Trophoblast cell (in vitro differentiated cells and primary cell): Measurements from ENCODE around the gene BTG1.
A peak's percentile ranks its signal among the peaks of the same experiment; 100 is the strongest.

Experiments used
- DNase-seq, 2 donors: peaks; one replicate each; pipeline ENCODE4 v3.0.0-alpha.2; 2016
- H2AFZ ChIP-seq: 2 replicates; pipeline ENCODE4 v1.6.1; 2013; ENCODE audit warnings: low read length, moderate library complexity, mild to moderate bottlenecking; ENCODE audit not compliant: insufficient read depth, poor library complexity
- H2AK5ac ChIP-seq: 2 replicates; pipeline ENCODE4 v1.6.1; 2013; ENCODE audit warnings: mild to moderate bottlenecking, low read length
- H2BK120ac ChIP-seq: 2 replicates; pipeline ENCODE4 v1.6.1; 2013; ENCODE audit warnings: low read length, mild to moderate bottlenecking, moderate library complexity; ENCODE audit not compliant: insufficient read depth, poor library complexity
- H2BK12ac ChIP-seq: 2 replicates; pipeline ENCODE4 v1.6.1; 2013; ENCODE audit warnings: mild to moderate bottlenecking, low read length, moderate library complexity
- H2BK5ac ChIP-seq: 2 replicates; pipeline ENCODE4 v1.6.1; 2013; ENCODE audit warnings: low read length, low read depth, moderate library complexity, mild to moderate bottlenecking; ENCODE audit not compliant: poor library complexity
- H3K14ac ChIP-seq: 2 replicates; pipeline ENCODE4 v1.6.1; 2013; ENCODE audit warnings: mild to moderate bottlenecking, low read length
- H3K18ac ChIP-seq: 2 replicates; pipeline ENCODE4 v1.6.1; 2013; ENCODE audit warnings: mild to moderate bottlenecking, low read length
- H3K23ac ChIP-seq: 2 replicates; pipeline ENCODE4 v1.6.1; 2013; ENCODE audit warnings: low read length
- H3K27ac ChIP-seq: 2 replicates; pipeline ENCODE4 v1.5.1; 2013; ENCODE audit warnings: low read depth, mild to moderate bottlenecking, inconsistent platforms, low read length, moderate library complexity
- H3K27me3 ChIP-seq: 2 replicates; pipeline ENCODE4 v1.6.1; 2013; ENCODE audit warnings: inconsistent platforms, mild to moderate bottlenecking, low read length, moderate library complexity; ENCODE audit not compliant: insufficient read depth
- H3K36me3 ChIP-seq, 2 experiments: 1 replicate in 1 of 2; 2 replicates in 1 of 2; pipeline ENCODE4 v1.6.1; 2013; ENCODE audit warnings: low read length in 2 of 2, mild to moderate bottlenecking in 2 of 2, moderate library complexity in 1 of 2; ENCODE audit not compliant: insufficient read depth in 2 of 2, control insufficient read depth in 1 of 2
- H3K4ac ChIP-seq: 2 replicates; pipeline ENCODE4 v1.6.1; 2013; ENCODE audit warnings: low read depth, mild to moderate bottlenecking, low read length, moderate library complexity
- H3K4me1 ChIP-seq, 2 experiments: 1 replicate in 1 of 2; 2 replicates in 1 of 2; pipeline ENCODE4 v1.6.1; 2013; ENCODE audit warnings: low read length in 2 of 2, mild to moderate bottlenecking in 2 of 2, moderate library complexity in 1 of 2; ENCODE audit not compliant: insufficient read depth in 2 of 2, control insufficient read depth in 1 of 2
- H3K4me2 ChIP-seq: 2 replicates; pipeline ENCODE4 v1.6.1; 2013; ENCODE audit warnings: inconsistent platforms, mild to moderate bottlenecking, low read length, moderate library complexity
- H3K4me3 ChIP-seq: 2 replicates; pipeline ENCODE4 v1.5.1; 2013; ENCODE audit warnings: mild to moderate bottlenecking, low read depth, low read length, inconsistent platforms
- H3K79me1 ChIP-seq: one replicate; pipeline ENCODE4 v1.6.1; 2013; ENCODE audit warnings: low read length
- H3K79me2 ChIP-seq: 2 replicates; pipeline ENCODE4 v1.6.1; 2013; ENCODE audit warnings: low read length, mild to moderate bottlenecking; ENCODE audit not compliant: control insufficient read depth, insufficient read depth, poor library complexity
- H3K9ac ChIP-seq: 2 replicates; pipeline ENCODE4 v1.6.1; 2013; ENCODE audit warnings: mild to moderate bottlenecking, low read length
- H3K9me3 ChIP-seq: 2 replicates; pipeline ENCODE4 v1.6.1; 2013; ENCODE audit warnings: low read depth, mild to moderate bottlenecking, control low read depth, inconsistent platforms, low read length; ENCODE audit not compliant: insufficient read depth
- H4K12ac ChIP-seq: 2 replicates; pipeline ENCODE4 v1.6.1; 2013; ENCODE audit warnings: low read depth, mild to moderate bottlenecking, low read length, moderate library complexity
- H4K8ac ChIP-seq: 2 replicates; pipeline ENCODE4 v1.6.1; 2013; ENCODE audit warnings: low read depth, mild to moderate bottlenecking, low read length, moderate library complexity
- H4K91ac ChIP-seq: one replicate; pipeline ENCODE4 v1.6.1; 2013; ENCODE audit warnings: low read depth, mild to moderate bottlenecking, low read length, moderate library complexity
- WGBS: extraction: QIAGEN DNeasy Blood & Tissue Kit; methylation state at CpG from one replicate; pipeline ENCODE4 v1.1.7; 2013; ENCODE audit warnings: missing lambda C conversion rate; ENCODE audit not compliant: insufficient read length, insufficient coverage; ENCODE audit errors: extremely low coverage; 5-methylcytosine and 5-hydroxymethylcytosine counted together

The BTG1 gene

GRCh38 chr12:92139634-92140150 is 6.0 kb downstream of the BTG1 start:
- Histone ChIP-seq H3K79me1 (peaks cover 2% of the 10 kb centered on the region), H3K4me2 (peak overlapping the region; percentile 53), H2BK120ac (no peak overlapping the region), H3K27ac (no peak overlapping the region), H3K4me3 (no peak overlapping the region), H3K4me1 (no peaks in the 10 kb centered on the region), H2AK5ac (no peak overlapping the region), H4K91ac (no peak overlapping the region), H3K9ac (no peak overlapping the region), H4K8ac (no peak overlapping the region), H3K18ac (no peak overlapping the region), H3K36me3 (peaks cover 0 to 2% of the 10 kb centered on the region in 2 experiments), H3K27me3 (no peaks in the 10 kb centered on the region), H3K4ac (no peak overlapping the region), H2BK12ac (no peak overlapping the region), H2BK5ac (no peak overlapping the region), H3K14ac (no peak overlapping the region), H4K12ac (no peak overlapping the region), H3K23ac (no peak overlapping the region), H3K9me3 (no peaks in the 10 kb centered on the region), H3K79me2 (peaks cover 1% of the 10 kb centered on the region), H2AFZ (no peak overlapping the region)
- DNase-seq = no peak
- WGBS = no CpG with 5 or more reads among the region's 2 CpGs

DNA sequence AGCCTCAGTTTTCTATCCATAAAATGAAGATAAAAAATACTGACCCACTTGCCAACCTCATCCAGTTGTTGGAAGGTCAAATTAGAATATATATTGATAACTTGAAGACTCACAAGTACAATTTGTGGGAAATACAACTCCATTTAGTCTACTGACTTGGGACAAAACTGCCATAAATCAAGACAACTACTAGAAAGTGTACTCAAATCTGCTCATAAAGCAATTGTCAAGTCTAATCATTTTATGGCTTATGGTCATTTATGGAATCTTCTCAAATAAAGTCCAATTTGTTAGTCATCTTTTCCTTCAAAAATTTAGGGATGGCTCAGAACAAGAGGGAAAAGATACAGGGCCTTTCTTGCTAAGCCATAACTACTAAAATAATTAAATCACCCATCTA is 7.0 kb downstream of the BTG1 start:
- Histone ChIP-seq H4K91ac (no peak overlapping the region), H3K9ac (no peak overlapping the region), H3K79me2 (no peaks in the 10 kb centered on the region), H3K4ac (no peak overlapping the region), H2BK12ac (no peak overlapping the region), H3K18ac (no peak overlapping the region), H3K14ac (no peak overlapping the region), H3K4me1 (no peaks in the 10 kb centered on the region), H4K12ac (no peak overlapping the region), H3K27me3 (no peaks in the 10 kb centered on the region), H2BK5ac (no peak overlapping the region), H2BK120ac (no peak overlapping the region), H3K79me1 (no peaks in the 10 kb centered on the region), H2AK5ac (no peak overlapping the region), H3K27ac (no peak overlapping the region), H4K8ac (no peak overlapping the region), H3K36me3 (no peaks in the 10 kb centered on the region), H2AFZ (no peak overlapping the region), H3K23ac (no peak overlapping the region), H3K4me3 (no peak overlapping the region), H3K9me3 (no peaks in the 10 kb centered on the region), H3K4me2 (no peak overlapping the region)
- DNase-seq = no peak

GRCh38 chr12:92138144-92138543 is 7.5 kb downstream of the BTG1 start:
- Histone ChIP-seq H3K4me3 (no peak overlapping the region), H3K4ac (no peak overlapping the region), H2BK120ac (no peak overlapping the region), H3K4me1 (peaks cover 0 to 1% of the 10 kb centered on the region in 2 experiments), H2BK12ac (no peak overlapping the region), H4K8ac (no peak overlapping the region), H3K18ac (no peak overlapping the region), H3K27me3 (no peaks in the 10 kb centered on the region), H2AFZ (no peak overlapping the region), H2AK5ac (no peak overlapping the region), H3K4me2 (no peak overlapping the region), H3K23ac (no peak overlapping the region), H3K79me2 (no peaks in the 10 kb centered on the region), H3K14ac (no peak overlapping the region), H3K9me3 (no peaks in the 10 kb centered on the region), H4K12ac (no peak overlapping the region), H3K27ac (no peak overlapping the region), H3K79me1 (no peaks in the 10 kb centered on the region), H3K9ac (no peak overlapping the region), H2BK5ac (no peak overlapping the region), H3K36me3 (no peaks in the 10 kb centered on the region), H4K91ac (no peak overlapping the region)
- DNase-seq = no peak
- WGBS = no CpG with 5 or more reads among the region's 1 CpG

- Histone ChIP-seq H2BK5ac (no peak overlapping the region), H2BK120ac (no peak overlapping the region), H4K8ac (no peak overlapping the region), H3K9ac (no peak overlapping the region), H3K18ac (no peak overlapping the region), H2BK12ac (no peak overlapping the region), H4K12ac (no peak overlapping the region), H3K4me2 (no peak overlapping the region), H3K36me3 (no peaks in the 10 kb centered on the region), H3K4ac (peak overlapping the region; percentile 75), H3K27ac (no peak overlapping the region), H3K4me1 (peaks cover 0 to 1% of the 10 kb centered on the region in 2 experiments), H3K14ac (no peak overlapping the region), H3K23ac (no peak overlapping the region), H3K27me3 (no peaks in the 10 kb centered on the region), H3K4me3 (no peak overlapping the region), H3K79me1 (no peaks in the 10 kb centered on the region), H3K79me2 (no peaks in the 10 kb centered on the region), H4K91ac (no peak overlapping the region), H2AFZ (no peak overlapping the region), H3K9me3 (no peaks in the 10 kb centered on the region), H2AK5ac (no peak overlapping the region)
- DNase-seq = no peak
- WGBS = no CpG with 5 or more reads among the region's 3 CpGs
Observed at GRCh38 chr12:92136965-92137721, 8.5 kb downstream of the BTG1 start.
